Regular cardiac myocyte (primary cell): ENCODE measurements around the gene BACE1-AS. TPM values are rescaled to one million over a fixed set of nuclear protein-coding genes. Genes with fewer than 3 reads are reported as not detected.

Experiments used
- total RNA-seq: library from RNA; depleted of rRNA; stranded (reverse); fragments of >200 nt; gene quantifications from 2 replicates; pipeline ENCODE4 v1.2.3, GENCODE V29; 2014

The BACE1-AS gene
- total RNA-seq: 1.2 and 1.4 TPM in 2 replicates

GRCh38 chr11:117290809-117291396 is at the start of gene BACE1-AS:
TSS of gene BACE1-AS (plus strand) at chr11:117291346.

DNA sequence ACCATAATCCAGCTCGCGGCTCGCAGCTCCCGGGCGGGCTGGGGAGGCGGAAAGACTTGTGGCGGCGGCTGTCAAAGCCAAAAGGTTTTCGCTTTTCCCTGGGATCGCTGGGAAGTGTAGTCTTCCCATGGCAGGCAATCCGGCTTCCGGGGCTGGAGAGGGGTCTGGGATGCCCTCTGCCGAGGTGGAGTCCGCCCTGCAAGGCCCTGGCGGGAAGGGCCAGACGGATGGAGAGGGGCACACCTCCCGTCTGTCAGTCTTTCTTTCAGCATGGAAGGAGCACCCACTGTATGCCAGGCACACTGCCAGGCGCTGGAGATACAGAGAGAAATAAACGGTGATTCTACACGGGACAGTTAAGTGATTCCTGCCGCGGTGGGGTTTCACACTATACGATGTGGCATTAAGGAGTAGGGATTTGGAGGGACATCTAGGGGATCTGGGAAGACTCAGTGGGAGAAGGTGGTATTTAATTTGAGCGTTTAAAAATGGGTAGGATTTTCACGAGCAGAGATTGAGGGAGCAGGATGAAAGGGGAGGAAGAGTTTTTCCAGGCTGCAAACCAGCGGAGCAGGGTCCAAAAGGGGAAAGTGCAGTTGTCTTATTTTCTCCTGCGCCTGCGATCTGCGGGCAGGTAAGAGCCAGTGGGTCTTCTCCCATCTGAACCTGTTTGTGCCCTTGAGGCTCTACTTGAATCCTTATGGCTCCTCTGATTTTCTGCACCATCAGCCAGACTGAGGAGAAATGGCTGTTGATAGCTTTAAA is 25.2 kb downstream of the BACE1-AS start, which contains the start of gene BACE1:
Gene BACE1 (minus strand): TSS at position 60 of the 765 bp plus-strand sequence. CDS start 461 bp downstream, outside the sequence.

DNA sequence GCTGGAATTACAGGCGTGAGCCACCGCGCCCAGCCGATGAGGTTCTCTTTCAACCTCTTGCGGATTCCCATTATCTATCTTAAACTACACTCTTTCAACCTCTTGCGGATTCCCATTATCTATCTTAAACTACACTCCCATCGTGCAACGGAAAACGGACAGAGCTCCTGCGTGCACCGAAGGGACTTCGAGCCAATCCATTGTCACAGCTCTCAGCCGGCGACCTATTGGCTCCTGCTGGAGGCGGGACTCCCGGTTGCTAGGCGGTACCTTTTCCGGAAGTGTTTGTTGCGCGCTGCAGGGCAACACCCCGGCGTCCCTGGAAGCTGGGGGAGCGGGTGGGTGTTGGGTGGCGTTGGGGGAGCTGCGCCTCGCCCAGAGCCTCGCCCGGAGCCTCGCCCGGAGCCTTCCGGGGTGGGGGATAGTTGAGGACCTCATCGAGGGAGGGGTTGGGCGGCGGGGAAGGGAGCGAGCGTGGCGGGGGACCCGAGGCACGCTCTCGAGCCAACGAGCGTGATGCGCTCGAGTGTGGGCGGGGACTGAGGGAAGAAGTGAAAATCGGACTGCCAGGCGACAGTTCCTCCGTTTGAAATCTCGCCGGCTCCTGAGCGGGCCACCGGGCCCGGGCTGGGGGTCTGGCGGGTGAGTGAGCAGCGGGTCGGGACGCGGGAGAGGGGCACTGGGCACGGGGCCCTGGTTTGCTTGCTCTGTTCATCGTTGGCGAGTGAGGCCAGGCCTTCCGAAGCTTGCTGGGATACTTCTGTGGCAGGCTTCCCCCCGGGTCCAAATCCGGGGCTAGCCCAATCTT is 36.6 kb downstream of the BACE1-AS start, which contains the start of gene CEP164:
Gene CEP164 (plus strand): TSS at position 288 of the 808 bp plus-strand sequence. CDS start 10,733 bp downstream, outside the sequence.

Other genes with a start within 250 kb of the BACE1-AS start
- gene SIK3, start 192.9 kb upstream of the BACE1-AS start, total RNA-seq: 13.2 and 13.8 TPM in 2 replicates
- 187 and 197 TPM in 2 replicates for gene PAFAH1B2, start 147.1 kb upstream of the BACE1-AS start, total RNA-seq
- gene SIDT2, start 112.6 kb upstream of the BACE1-AS start, total RNA-seq: 17.1 and 27.6 TPM in 2 replicates
- gene TAGLN, start 92.0 kb upstream of the BACE1-AS start, total RNA-seq: 1,205 and 3,154 TPM in 2 replicates
- gene PCSK7, start 59.3 kb upstream of the BACE1-AS start, total RNA-seq: 49.9 and 101 TPM in 2 replicates
- gene RNF214, start 58.7 kb upstream of the BACE1-AS start, total RNA-seq: 6.8 and 7.3 TPM in 2 replicates
- gene BACE1, start 24.9 kb downstream of the BACE1-AS start, total RNA-seq: 23.1 and 27.2 TPM in 2 replicates
- gene CEP164, start 36.5 kb downstream of the BACE1-AS start, total RNA-seq: 22.8 and 35.5 TPM in 2 replicates